ENCODE data around the gene TRIM22.

GRCh38 chr11:5684646-5685362 is 4.8 kb upstream of the TRIM22 start, which contains the start of gene TRIM5:
- TF ChIP-seq POLR2A (IDR thresholded peaks at IDR 0.05) = peak; percentile 38 to 59
- TF ChIP-seq EP300 (IDR thresholded peaks at IDR 0.05) = peak; percentile 71 to 89

Data from tibial nerve (tissue), 3 donors.